Fibroblast of villous mesenchyme (primary cell): ENCODE measurements around the gene CCDC142. TPM values are rescaled to one million over a fixed set of nuclear protein-coding genes. Genes with fewer than 3 reads are reported as not detected.

Source experiments
- DNase-seq: peaks from one replicate; pipeline ENCODE4 v3.0.0-alpha.2; 2010; ENCODE audit warnings: low read depth
- H3K4me3 ChIP-seq: 2 replicates; pipeline ENCODE4 v1.5.1; 2011; ENCODE audit warnings: low read depth, mild to moderate bottlenecking, low read length
- CTCF ChIP-seq: IDR thresholded peaks from 2 replicates; pipeline ENCODE4 v1.5.1; 2012; ENCODE audit warnings: low read depth, mild to moderate bottlenecking, low read length; ENCODE audit not compliant: insufficient read depth
- total RNA-seq: library from RNA; depleted of rRNA; stranded (reverse); fragments of >200 nt; gene quantifications from 2 replicates; pipeline ENCODE4 v1.2.3, GENCODE V29; 2012

CCDC142 gene
- total RNA-seq = 27.2 and 29.6 TPM in 2 replicates

GRCh38 chr2:74482801-74483674 lies at the start of gene CCDC142, which contains the start of gene TTC31:
CCDC142 (minus strand) TSS chr2:74482998; CDS start chr2:74482837, 161 bp downstream.
TTC31 (plus strand) TSS chr2:74483081; CDS start chr2:74483096, 15 bp downstream.
- peak; percentile 92 for TF ChIP-seq CTCF
- peak within 1 kb of the TSS; percentile 99 for H3K4me3 ChIP-seq
- DNase-seq = peak; percentile 96

DNA sequence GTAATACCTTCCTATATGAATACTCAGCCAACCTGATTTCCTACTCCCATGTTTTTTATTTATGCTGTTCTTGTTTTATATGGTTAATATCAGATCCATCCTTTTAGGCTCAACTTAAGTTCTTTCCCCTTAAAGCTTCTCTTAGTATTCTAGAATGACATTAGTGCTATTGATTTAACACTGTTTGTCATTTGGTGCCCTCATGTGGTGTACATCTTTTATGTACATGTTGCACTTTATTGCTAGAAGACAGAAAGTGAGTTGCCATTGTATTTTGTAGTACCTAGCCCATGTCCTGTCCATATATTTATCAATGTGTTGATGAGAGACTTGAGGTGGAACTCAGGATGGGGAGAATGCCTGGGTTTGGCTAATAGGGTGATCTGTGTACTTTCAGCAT lies 49.4 kb upstream of the CCDC142 start:
- TF ChIP-seq CTCF = peak; percentile 22
- no peak overlapping the region for H3K4me3 ChIP-seq
- peak; percentile 52 for DNase-seq

GRCh38 chr2:74531666-74532065 lies 48.9 kb upstream of the CCDC142 start:
- no peak for TF ChIP-seq CTCF
- DNase-seq = no peak
- H3K4me3 ChIP-seq = no peak overlapping the region

- peak overlapping the region; percentile 77 for H3K4me3 ChIP-seq
- peak; percentile 56 for DNase-seq
- no peak for TF ChIP-seq CTCF
Measured at GRCh38 chr2:74530239-74531187, 47.7 kb upstream of the CCDC142 start.

GRCh38 chr2:74529357-74530238 lies 46.8 kb upstream of the CCDC142 start, which contains the start of the genes AUP1 and HTRA2:
AUP1 (minus strand) TSS chr2:74529706; CDS start chr2:74529629, 77 bp downstream.
HTRA2 (plus strand) TSS chr2:74529933; CDS start chr2:74530007, 74 bp downstream.
- DNase-seq = peak; percentile 99
- no peak for TF ChIP-seq CTCF
- H3K4me3 ChIP-seq = peak within 1 kb of the TSS; percentile 77
